Omental fat pad (tissue), 4 donors: ENCODE measurements around the gene ABCC9. TPM values are rescaled to one million over a fixed set of nuclear protein-coding genes. Genes with fewer than 3 reads are reported as not detected.
"Not testable (repeated sequence)": the region's sequence is repeated elsewhere in the genome, so short reads cannot be mapped to it uniquely, and the experiment has no call there.

Experiments
- ATAC-seq: fragments of 150-250 bp; one replicate; pipeline ENCODE4 v1.9.1; 2016; ENCODE audit warnings: mild to moderate bottlenecking, moderate library complexity; ENCODE audit not compliant: low FRiP score
- DNase-seq: peaks from one replicate; pipeline ENCODE4 v3.0.0-alpha.2; 2019; ENCODE audit warnings: low spot score
- total RNA-seq, 4 donors: library from RNA; depleted of rRNA; stranded (reverse); fragments of >200 nt; gene quantifications; one replicate each; pipeline ENCODE4 v1.1.0, GENCODE V29; 2016
- TF ChIP-seq, protein P1 (sequence below), 3 donors: fragments of 450-650 bp; IDR thresholded peaks; one replicate each; pipeline ENCODE4 v1.5.1; 2016 to 2017; ENCODE audit warnings: antibody characterized with exemption in 3 of 3, mild to moderate bottlenecking in 3 of 3, moderate library complexity in 2 of 3

ABCC9 gene
- total RNA-seq, 4 donors from 2014 or later, result 37.9 to 64.2 (median 54.4) TPM

GRCh38 chr12:21906919-21907493 is 34.2 kb downstream of the ABCC9 start:
- TF ChIP-seq, protein P1, sequence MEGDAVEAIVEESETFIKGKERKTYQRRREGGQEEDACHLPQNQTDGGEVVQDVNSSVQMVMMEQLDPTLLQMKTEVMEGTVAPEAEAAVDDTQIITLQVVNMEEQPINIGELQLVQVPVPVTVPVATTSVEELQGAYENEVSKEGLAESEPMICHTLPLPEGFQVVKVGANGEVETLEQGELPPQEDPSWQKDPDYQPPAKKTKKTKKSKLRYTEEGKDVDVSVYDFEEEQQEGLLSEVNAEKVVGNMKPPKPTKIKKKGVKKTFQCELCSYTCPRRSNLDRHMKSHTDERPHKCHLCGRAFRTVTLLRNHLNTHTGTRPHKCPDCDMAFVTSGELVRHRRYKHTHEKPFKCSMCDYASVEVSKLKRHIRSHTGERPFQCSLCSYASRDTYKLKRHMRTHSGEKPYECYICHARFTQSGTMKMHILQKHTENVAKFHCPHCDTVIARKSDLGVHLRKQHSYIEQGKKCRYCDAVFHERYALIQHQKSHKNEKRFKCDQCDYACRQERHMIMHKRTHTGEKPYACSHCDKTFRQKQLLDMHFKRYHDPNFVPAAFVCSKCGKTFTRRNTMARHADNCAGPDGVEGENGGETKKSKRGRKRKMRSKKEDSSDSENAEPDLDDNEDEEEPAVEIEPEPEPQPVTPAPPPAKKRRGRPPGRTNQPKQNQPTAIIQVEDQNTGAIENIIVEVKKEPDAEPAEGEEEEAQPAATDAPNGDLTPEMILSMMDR (IDR thresholded peaks at IDR 0.05), result no peak
- no peak for ATAC-seq
- no peak for DNase-seq

GRCh38 chr12:21899532-21899931 is 41.7 kb downstream of the ABCC9 start:
- not testable (repeated sequence) for ATAC-seq, DNase-seq

DNA sequence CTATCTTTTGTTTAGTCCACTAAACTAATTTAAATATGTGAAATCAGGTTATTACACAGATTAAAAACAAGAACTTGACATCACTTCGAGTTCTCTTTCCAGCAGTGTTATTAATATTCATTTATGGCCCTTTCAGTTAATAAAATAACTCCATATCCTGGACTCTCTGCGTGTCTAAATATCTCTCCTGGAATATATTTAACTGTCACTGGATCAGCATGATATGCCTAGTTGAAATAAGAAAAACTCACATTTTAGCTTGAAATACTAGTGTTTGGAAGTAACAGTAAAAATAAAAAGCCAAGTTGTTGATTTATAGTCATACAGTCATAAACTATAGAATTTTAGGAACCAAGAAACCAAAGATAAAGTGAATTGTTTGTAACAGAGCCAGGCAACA is 45.6 kb downstream of the ABCC9 start:
- no peak for ATAC-seq

DNA sequence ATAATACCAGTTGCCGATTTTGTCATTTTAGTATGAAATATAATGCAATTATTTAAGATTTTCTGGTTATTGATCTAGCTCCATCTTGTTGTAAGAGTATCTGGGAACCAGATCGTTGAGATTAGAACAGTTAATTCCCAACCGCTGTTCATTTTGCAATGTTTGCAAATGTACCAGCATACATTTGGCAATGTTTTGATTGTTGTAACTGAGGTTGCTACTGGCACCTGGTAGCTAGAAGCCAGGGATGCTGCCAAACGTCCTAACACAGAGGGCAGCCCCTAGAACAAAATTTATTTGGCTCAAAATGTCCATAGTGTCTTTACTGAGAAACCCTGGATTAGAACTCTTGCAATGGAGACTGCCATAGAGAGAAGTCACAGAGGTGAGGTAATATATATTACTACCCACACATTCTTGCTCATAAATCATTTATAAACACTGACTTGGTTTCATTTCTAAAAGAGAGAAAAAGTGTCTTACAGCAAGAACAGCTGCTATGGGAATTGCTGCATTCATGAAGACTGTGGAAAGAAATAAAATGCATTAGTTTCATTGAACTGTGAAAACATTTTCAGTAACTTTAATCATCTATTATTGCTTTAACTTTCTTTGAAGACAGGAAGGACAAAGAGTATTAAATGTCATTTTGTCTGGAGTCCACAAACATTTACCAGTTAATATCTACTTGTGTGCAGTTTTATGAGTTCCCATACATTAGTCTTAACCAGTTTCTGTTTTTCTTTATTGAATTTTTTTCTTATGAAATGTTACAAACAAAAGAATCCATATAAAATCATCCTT is 46.2 kb downstream of the ABCC9 start:
- TF ChIP-seq, protein P1 (IDR thresholded peaks at IDR 0.05), result no peak
- peak; percentile 56 for ATAC-seq
- no peak for DNase-seq

More for the DNA sequence above, 45.6 kb downstream of the ABCC9 start:
- TF ChIP-seq, protein P1 (IDR thresholded peaks at IDR 0.05), result no peak
- no peak for DNase-seq

DNA sequence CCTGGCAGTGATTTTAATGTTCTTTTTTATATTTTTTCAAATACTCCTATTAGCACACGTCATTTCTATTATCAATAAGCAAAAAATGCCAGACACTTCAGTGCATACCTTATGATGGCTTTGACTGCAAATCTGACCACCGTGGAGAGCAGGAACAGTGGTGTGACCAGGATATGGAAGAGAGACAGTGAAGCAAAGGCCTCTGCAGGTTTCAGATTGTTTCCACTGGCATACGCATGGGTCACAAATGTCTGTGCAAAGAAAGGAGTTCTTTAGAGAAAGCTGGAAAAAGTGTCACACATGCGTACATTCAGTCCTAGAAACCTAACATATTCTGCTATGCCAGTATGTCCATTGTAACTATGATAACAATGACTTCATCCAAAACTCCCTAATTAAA is 47.3 kb downstream of the ABCC9 start:
- DNase-seq (no peak), ATAC-seq (no peak)
- TF ChIP-seq, protein P1 (IDR thresholded peaks at IDR 0.05), result no peak

GRCh38 chr12:21892341-21892740 is 48.9 kb downstream of the ABCC9 start:
- TF ChIP-seq, protein P1 (IDR thresholded peaks at IDR 0.05), result no peak
- no peak for DNase-seq
- ATAC-seq, result no peak

DNA sequence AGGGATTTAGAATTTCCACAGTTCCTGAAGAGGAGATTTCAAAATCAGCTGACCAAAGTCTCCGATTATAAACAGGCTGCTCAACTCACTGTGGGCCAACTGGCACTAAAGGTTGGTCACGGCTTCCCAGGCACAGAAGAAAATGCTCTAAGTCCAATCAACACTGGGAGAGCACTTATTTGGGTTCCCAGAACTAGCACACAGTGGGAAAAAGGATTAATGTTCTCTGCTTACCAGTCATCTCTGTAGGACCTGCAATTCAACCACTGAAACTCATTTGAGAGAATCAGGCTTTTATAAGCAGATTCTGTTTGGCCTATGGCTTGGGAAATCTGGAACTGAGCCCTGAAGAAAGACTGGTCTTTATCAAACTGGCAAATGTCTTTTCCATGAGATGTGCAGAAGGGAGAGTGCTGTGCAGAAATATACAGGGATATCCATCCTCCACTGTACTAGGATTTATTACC is 49.4 kb downstream of the ABCC9 start:
- TF ChIP-seq, protein P1 (IDR thresholded peaks at IDR 0.05), result no peak
- peak; percentile 72 for ATAC-seq
- DNase-seq, result no peak
